Mesendoderm (in vitro differentiated cells): Measurements from ENCODE around the gene NEK10.

Experiments
- DNase-seq: peaks from one replicate; pipeline ENCODE4 v3.0.0; 2013
- H2AK5ac ChIP-seq: 2 replicates; pipeline ENCODE4 v1.6.1; 2013; ENCODE audit warnings: low read length, inconsistent platforms
- H2BK120ac ChIP-seq: 2 replicates; pipeline ENCODE4 v1.6.1; 2013; ENCODE audit warnings: low read depth, mild to moderate bottlenecking, low read length, moderate library complexity, mixed read lengths
- H2BK15ac ChIP-seq: replicated peaks from 2 replicates; pipeline ENCODE4 v1.6.1; 2013; ENCODE audit warnings: low read depth, mild to moderate bottlenecking, moderate library complexity
- H2BK5ac ChIP-seq: 2 replicates; pipeline ENCODE4 v1.6.1; 2013; ENCODE audit warnings: low read length, inconsistent platforms
- H3K18ac ChIP-seq: 2 replicates; pipeline ENCODE4 v1.6.1; 2013; ENCODE audit warnings: mild to moderate bottlenecking, low read length, mixed read lengths
- H3K23ac ChIP-seq: one replicate; pipeline ENCODE4 v1.6.1; 2013; ENCODE audit warnings: low read length
- H3K27ac ChIP-seq: 2 replicates; pipeline ENCODE4 v1.5.1; 2013; ENCODE audit warnings: low read depth, mild to moderate bottlenecking, inconsistent platforms, low read length, moderate library complexity
- H3K27me3 ChIP-seq: 2 replicates; pipeline ENCODE4 v1.6.1; 2013; ENCODE audit warnings: low read length, control low read depth, mild to moderate bottlenecking, inconsistent platforms; ENCODE audit not compliant: insufficient read depth, poor library complexity
- H3K36me3 ChIP-seq: 2 replicates; pipeline ENCODE4 v1.6.1; 2013; ENCODE audit warnings: low read length, inconsistent platforms; ENCODE audit not compliant: control insufficient read depth, insufficient read depth
- H3K4ac ChIP-seq: one replicate; pipeline ENCODE4 v1.6.1; 2013; ENCODE audit warnings: low read depth, mild to moderate bottlenecking, low read length, moderate library complexity
- H3K4me1 ChIP-seq: 2 replicates; pipeline ENCODE4 v1.6.1; 2013; ENCODE audit warnings: low read depth, low read length, inconsistent platforms; ENCODE audit not compliant: control insufficient read depth
- H3K4me2 ChIP-seq: 2 replicates; pipeline ENCODE4 v1.6.1; 2013; ENCODE audit warnings: low read length
- H3K4me3 ChIP-seq: 2 replicates; pipeline ENCODE4 v1.5.1; 2013; ENCODE audit warnings: mild to moderate bottlenecking, low read length
- H3K56ac ChIP-seq: one replicate; pipeline ENCODE4 v1.6.1; 2013; ENCODE audit warnings: low read length
- H3K79me1 ChIP-seq: 2 replicates; pipeline ENCODE4 v1.6.1; 2013; ENCODE audit warnings: low read length, inconsistent platforms
- H3K79me2 ChIP-seq: 2 replicates; pipeline ENCODE4 v1.6.1; 2013; ENCODE audit warnings: mild to moderate bottlenecking, low read length; ENCODE audit not compliant: control insufficient read depth, insufficient read depth
- H3K9ac ChIP-seq: 2 replicates; pipeline ENCODE4 v1.6.1; 2013; ENCODE audit warnings: low read length, inconsistent platforms
- H4K5ac ChIP-seq: one replicate; pipeline ENCODE4 v1.6.1; 2013; ENCODE audit warnings: low read length
- H4K8ac ChIP-seq: one replicate; pipeline ENCODE4 v1.6.1; 2013; ENCODE audit warnings: low read depth, mild to moderate bottlenecking, control low read depth, low read length, moderate library complexity
- WGBS: extraction: QIAGEN DNeasy Blood & Tissue Kit; methylation state at CpG from one replicate; pipeline ENCODE4 v1.1.7; 2013; ENCODE audit warnings: low lambda C conversion rate, missing lambda C conversion rate; ENCODE audit not compliant: insufficient coverage; ENCODE audit errors: extremely low coverage; 5-methylcytosine and 5-hydroxymethylcytosine counted together

The NEK10 gene

DNA sequence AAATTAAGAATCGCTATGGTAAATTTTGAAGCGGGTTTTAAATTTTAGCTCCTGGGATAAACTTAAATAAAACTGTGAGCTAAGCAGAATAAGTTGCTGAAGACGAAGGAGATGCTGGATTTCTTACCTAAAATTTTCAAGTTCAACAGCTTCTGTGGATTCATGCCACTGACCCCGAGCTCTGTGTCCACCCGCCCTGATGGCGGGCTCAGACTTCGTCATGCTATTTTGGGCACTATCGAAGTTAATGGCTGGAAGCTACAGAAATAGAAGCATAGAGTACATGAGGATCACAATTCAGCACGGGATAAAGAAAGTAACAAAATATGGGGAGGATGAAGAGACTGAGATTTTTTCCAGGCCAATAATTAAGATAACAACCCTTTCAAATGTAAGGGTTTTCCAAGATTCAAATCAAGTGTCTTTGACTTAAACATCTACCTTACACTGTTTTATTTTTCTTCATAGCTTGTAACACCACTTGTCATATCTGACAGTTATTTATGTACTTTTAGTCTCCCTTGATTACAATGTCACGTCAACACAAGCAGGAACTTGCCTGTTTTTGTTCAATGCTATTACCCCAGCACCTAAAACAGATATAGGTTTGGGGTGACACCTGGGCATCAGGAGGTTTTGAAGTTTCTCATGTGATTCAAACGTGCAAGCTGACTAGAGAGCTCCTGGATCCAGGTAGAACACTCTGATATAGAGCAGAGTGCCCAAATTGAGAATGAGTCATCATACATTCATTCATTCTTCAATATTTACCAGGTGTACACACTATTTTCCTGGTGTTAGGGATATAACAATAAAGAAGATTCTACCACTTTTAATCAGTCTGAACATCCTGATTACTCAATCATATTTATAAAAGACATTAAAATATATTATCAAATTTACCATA is 23.0 kb downstream of the NEK10 start:
- no peaks in the 10 kb centered on the region for H3K27me3 ChIP-seq
- no peak overlapping the region for H3K27ac ChIP-seq
- no peak overlapping the region for H3K4me2 ChIP-seq
- no peaks in the 10 kb centered on the region for H3K4me1 ChIP-seq
- H2BK15ac ChIP-seq = no peak overlapping the region
- WGBS = no CpG with 5 or more reads among the region's 11 CpGs
- no peak overlapping the region for H3K9ac ChIP-seq
- H3K79me2 ChIP-seq = no peaks in the 10 kb centered on the region
- H4K5ac ChIP-seq = no peak overlapping the region
- no peak overlapping the region for H2BK5ac ChIP-seq
- no peak overlapping the region for H3K4me3 ChIP-seq
- no peak overlapping the region for H3K23ac ChIP-seq
- H2BK120ac ChIP-seq = no peak overlapping the region
- H3K4ac ChIP-seq = no peak overlapping the region
- H3K56ac ChIP-seq = no peak overlapping the region
- no peak overlapping the region for H3K18ac ChIP-seq
- H3K36me3 ChIP-seq = no peaks in the 10 kb centered on the region
- no peak for DNase-seq
- H3K79me1 ChIP-seq = no peaks in the 10 kb centered on the region
- no peak overlapping the region for H2AK5ac ChIP-seq
- H4K8ac ChIP-seq = no peak overlapping the region

DNA sequence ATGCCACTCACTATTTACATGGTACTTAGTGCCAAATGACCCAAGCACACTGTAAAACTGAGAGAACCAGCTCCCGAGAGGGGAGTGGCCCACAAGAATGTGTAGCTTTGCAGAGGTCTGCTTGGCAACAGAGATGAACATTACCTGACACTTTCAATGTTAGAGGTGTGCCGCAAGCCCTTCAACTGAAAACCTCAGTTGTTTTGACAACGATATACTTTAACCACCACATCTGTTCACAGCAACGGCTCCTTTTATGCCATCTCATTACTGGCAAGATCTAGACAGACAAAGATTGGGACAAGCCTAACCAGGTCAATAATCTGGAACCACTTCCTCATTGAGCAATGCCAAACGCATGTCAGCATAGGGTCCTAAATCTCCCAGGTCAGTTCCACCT is 23.7 kb downstream of the NEK10 start:
- Histone ChIP-seq H3K4me2 (no peak overlapping the region), H3K23ac (no peak overlapping the region), H3K79me1 (no peaks in the 10 kb centered on the region), H2BK15ac (no peak overlapping the region), H3K27ac (no peak overlapping the region), H4K5ac (no peak overlapping the region), H3K18ac (no peak overlapping the region), H3K27me3 (no peaks in the 10 kb centered on the region), H4K8ac (no peak overlapping the region), H3K4ac (no peak overlapping the region), H2AK5ac (no peak overlapping the region), H3K4me1 (no peaks in the 10 kb centered on the region), H3K4me3 (no peak overlapping the region), H3K56ac (no peak overlapping the region), H2BK120ac (no peak overlapping the region), H3K79me2 (no peaks in the 10 kb centered on the region), H3K36me3 (no peaks in the 10 kb centered on the region), H2BK5ac (no peak overlapping the region), H3K9ac (no peak overlapping the region)
- no peak for DNase-seq
- no CpG with 5 or more reads among the region's 5 CpGs for WGBS

- Histone ChIP-seq H3K79me1 (no peaks in the 10 kb centered on the region), H3K4me2 (no peak overlapping the region), H4K8ac (no peak overlapping the region), H3K23ac (no peak overlapping the region), H4K5ac (no peak overlapping the region), H3K27ac (no peak overlapping the region), H3K27me3 (no peaks in the 10 kb centered on the region), H3K9ac (no peak overlapping the region), H3K18ac (no peak overlapping the region), H2BK5ac (no peak overlapping the region), H3K56ac (no peak overlapping the region), H3K79me2 (no peaks in the 10 kb centered on the region), H3K4me1 (no peaks in the 10 kb centered on the region), H3K4me3 (no peak overlapping the region), H2BK15ac (no peak overlapping the region), H3K4ac (no peak overlapping the region), H2BK120ac (no peak overlapping the region), H2AK5ac (no peak overlapping the region), H3K36me3 (no peaks in the 10 kb centered on the region)
- no peak for DNase-seq
- WGBS = no CpG with 5 or more reads among the region's 2 CpGs
These were observed 24.1 kb downstream of the NEK10 start for GRCh38 chr3:27345045-27345444.

GRCh38 chr3:27344192-27344591 is 25.0 kb downstream of the NEK10 start:
- Histone ChIP-seq H2BK5ac (no peak overlapping the region), H2BK15ac (no peak overlapping the region), H3K4ac (no peak overlapping the region), H4K5ac (no peak overlapping the region), H3K27me3 (no peaks in the 10 kb centered on the region), H3K36me3 (no peaks in the 10 kb centered on the region), H3K4me1 (no peaks in the 10 kb centered on the region), H3K4me3 (no peak overlapping the region), H2BK120ac (no peak overlapping the region), H3K9ac (no peak overlapping the region), H3K79me1 (no peaks in the 10 kb centered on the region), H3K4me2 (no peak overlapping the region), H4K8ac (no peak overlapping the region), H3K27ac (no peak overlapping the region), H2AK5ac (no peak overlapping the region), H3K18ac (no peak overlapping the region), H3K79me2 (no peaks in the 10 kb centered on the region), H3K23ac (no peak overlapping the region), H3K56ac (no peak overlapping the region)
- DNase-seq = no peak
- no CpG with 5 or more reads among the region's 3 CpGs for WGBS

DNA sequence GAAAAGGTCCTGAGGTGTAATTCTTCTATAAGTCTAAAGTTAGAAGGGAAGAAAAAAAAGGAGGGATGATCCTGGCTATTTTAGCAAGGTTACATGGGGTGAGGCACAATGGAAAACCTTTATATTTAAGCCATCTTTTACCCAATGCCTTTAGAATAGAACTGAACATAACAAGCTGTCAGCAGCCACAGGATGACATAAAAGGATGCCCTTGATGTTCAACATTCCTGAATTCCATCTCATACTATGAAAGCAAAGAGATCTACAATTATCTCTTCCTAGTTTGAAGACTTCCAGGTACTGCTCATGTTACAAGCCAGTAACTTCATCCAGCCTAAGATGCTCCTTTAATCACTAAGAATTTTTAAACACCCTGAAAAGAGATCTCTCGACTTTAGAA is 26.9 kb downstream of the NEK10 start:
- Histone ChIP-seq H4K5ac (no peak overlapping the region), H3K4me2 (no peak overlapping the region), H3K27me3 (no peaks in the 10 kb centered on the region), H3K79me2 (no peaks in the 10 kb centered on the region), H3K79me1 (no peaks in the 10 kb centered on the region), H3K4ac (no peak overlapping the region), H3K56ac (no peak overlapping the region), H2BK5ac (no peak overlapping the region), H3K36me3 (no peaks in the 10 kb centered on the region), H2AK5ac (no peak overlapping the region), H3K18ac (no peak overlapping the region), H3K4me1 (no peaks in the 10 kb centered on the region), H3K23ac (no peak overlapping the region), H2BK120ac (no peak overlapping the region), H4K8ac (no peak overlapping the region), H3K4me3 (no peak overlapping the region), H2BK15ac (no peak overlapping the region), H3K9ac (no peak overlapping the region), H3K27ac (no peak overlapping the region)
- no peak for DNase-seq
- no CpG with 5 or more reads among the region's 1 CpG for whole genome bisulfite sequencing

GRCh38 chr3:27340534-27340933 is 28.6 kb downstream of the NEK10 start:
- WGBS = no CpG with 5 or more reads among the region's 1 CpG
- H3K4ac ChIP-seq = no peak overlapping the region
- no peak overlapping the region for H4K5ac ChIP-seq
- H4K8ac ChIP-seq = no peak overlapping the region
- H3K27ac ChIP-seq = no peak overlapping the region
- no peak overlapping the region for H2BK5ac ChIP-seq
- no peak overlapping the region for H2AK5ac ChIP-seq
- no peak overlapping the region for H3K4me3 ChIP-seq
- no peak overlapping the region for H2BK120ac ChIP-seq
- no peak overlapping the region for H3K18ac ChIP-seq
- H3K9ac ChIP-seq = no peak overlapping the region
- no peaks in the 10 kb centered on the region for H3K79me1 ChIP-seq
- no peak overlapping the region for H3K56ac ChIP-seq
- DNase-seq = no peak
- H3K36me3 ChIP-seq = no peaks in the 10 kb centered on the region
- no peak overlapping the region for H2BK15ac ChIP-seq
- no peaks in the 10 kb centered on the region for H3K79me2 ChIP-seq
- H3K23ac ChIP-seq = no peak overlapping the region
- no peaks in the 10 kb centered on the region for H3K27me3 ChIP-seq
- H3K4me2 ChIP-seq = no peak overlapping the region
- no peaks in the 10 kb centered on the region for H3K4me1 ChIP-seq
